Measurements from ENCODE around the gene SLC28A2. TPM values are rescaled to one million over a fixed set of nuclear protein-coding genes. Genes with fewer than 3 reads are reported as not detected.
"Not testable (repeated sequence)": the region's sequence is repeated elsewhere in the genome, so short reads cannot be mapped to it uniquely, and the experiment has no call there.

The SLC28A2 gene
- under 1 TPM; 0.25 to 0.84 (median 0.36) TPM for polyA plus RNA-seq (ENCODE audit: insufficient read depth in 1 of 5, insufficient read length in 5 of 5, low replicate concordance in 1 of 5)
- long read RNA-seq, donor 1, partial matches to known transcripts, result 6 of 6 reads
- long read RNA-seq, donor 1, other reads (novel, unspliced or antisense), result 0 of 6 reads
- long read RNA-seq, donor 2, result 0 reads
- long read RNA-seq, donor 3, result 0 reads
- long read RNA-seq, donor 4, result 0 reads
- long read RNA-seq, donor 5, result 0 reads
- long read RNA-seq, donor 6, result 0 reads
- long read RNA-seq, donor 7, result 0 reads
- long read RNA-seq, donor 8, result 0 reads

- DNase-seq, result no peak
Measured at GRCh38 chr15:45251888-45252287, at the start of gene SLC28A2. SLC28A2 (plus strand) TSS chr15:45252234; CDS start chr15:45253216, 982 bp downstream.

GRCh38 chr15:45203182-45203581 lies 48.9 kb upstream of the SLC28A2 start:
- no peak for DNase-seq

- DNase-seq, result no peak
Measured at GRCh38 chr15:45205192-45205591, 46.8 kb upstream of the SLC28A2 start.

- DNase-seq, result no peak
Measured at GRCh38 chr15:45212493-45212892, 39.5 kb upstream of the SLC28A2 start.

- DNase-seq, result no peak
Measured at GRCh38 chr15:45221053-45221599, 30.9 kb upstream of the SLC28A2 start.

- no peak for DNase-seq
Measured at GRCh38 chr15:45221967-45222366, 30.1 kb upstream of the SLC28A2 start.

GRCh38 chr15:45224621-45225217 lies 27.3 kb upstream of the SLC28A2 start:
- DNase-seq, result no peak

GRCh38 chr15:45225506-45226273 lies 26.3 kb upstream of the SLC28A2 start:
- DNase-seq, result no peak

GRCh38 chr15:45228931-45229330 lies 23.1 kb upstream of the SLC28A2 start:
- DNase-seq, result no peak

- no peak for DNase-seq
Measured at GRCh38 chr15:45230245-45230965, 21.6 kb upstream of the SLC28A2 start.

- no peak for DNase-seq
Measured at GRCh38 chr15:45231132-45231531, 20.9 kb upstream of the SLC28A2 start.

- no peak for DNase-seq
Measured at GRCh38 chr15:45231864-45232562, 20.0 kb upstream of the SLC28A2 start.

GRCh38 chr15:45234562-45235235 lies 17.3 kb upstream of the SLC28A2 start:
- DNase-seq, result no peak

GRCh38 chr15:45236806-45237205 lies 15.2 kb upstream of the SLC28A2 start:
- not testable (repeated sequence) for DNase-seq

GRCh38 chr15:45242289-45242688 lies 9.7 kb upstream of the SLC28A2 start:
- no peak for DNase-seq

GRCh38 chr15:45249125-45249780 lies 2.8 kb upstream of the SLC28A2 start:
- no peak for DNase-seq

- DNase-seq, result no peak
Measured at GRCh38 chr15:45253330-45253729, 1.3 kb downstream of the SLC28A2 start.

- DNase-seq, result no peak
Measured at GRCh38 chr15:45254405-45254804, 2.4 kb downstream of the SLC28A2 start.

GRCh38 chr15:45254824-45255223 lies 2.8 kb downstream of the SLC28A2 start:
- not testable (repeated sequence) for DNase-seq

GRCh38 chr15:45259796-45260195 lies 7.8 kb downstream of the SLC28A2 start:
- no peak for DNase-seq

All from right lung (tissue), 10 donors.